ENCODE data around the gene PCNX1. TPM values are rescaled to one million over a fixed set of nuclear protein-coding genes. Genes with fewer than 3 reads are reported as not detected.

Gene PCNX1
- polyA plus RNA-seq, 1 experiment = 54.2 TPM

- TF ChIP-seq CTCF (IDR thresholded peaks at IDR 0.05; ENCODE audit: low read depth, low read length) = no peak
- Histone ChIP-seq H3K4me3 (ENCODE audit: low read depth, low read length) (no peak overlapping the region), H3K27ac (ENCODE audit: low read depth, low read length) (no peak overlapping the region), H3K27me3 (ENCODE audit: control insufficient read depth, insufficient read depth, low read length) (no peaks in the 10 kb centered on the region), H3K9me3 (ENCODE audit: control insufficient read depth, insufficient read depth, low read length) (no peaks in the 10 kb centered on the region)
- ChIA-PET POLR2A (interaction anchor here (1.4 kb wide), 1 partner anchor 9 kb away, joined by 3 read pairs; the partner anchor contains the start of gene PCNX1), CTCF (interaction anchor here (0.9 to 4.3 kb wide), 3 partner anchors 8 to 81 kb away, joined by 3 to 26 read pairs (median 15); partner anchors contain the start of gene PCNX1)
- DNase-seq (ENCODE audit: low read depth, low spot score) = no peak
These were observed 9.0 kb upstream of the PCNX1 start for GRCh38 chr14:70898111-70898745.

- CTCF ChIA-PET = interaction anchor here (0.8 to 2.2 kb wide), 3 partner anchors 73 to 83 kb away, joined by 3 to 12 read pairs (median 3); no protein-coding TSS in a partner anchor
- DNase-seq (ENCODE audit: low read depth, low spot score) = no peak
These were observed 6.0 kb upstream of the PCNX1 start for GRCh38 chr14:70901269-70901668.

GRCh38 chr14:70902184-70902583 is 5.1 kb upstream of the PCNX1 start:
- TF ChIP-seq CTCF (IDR thresholded peaks at IDR 0.05; ENCODE audit: low read depth, low read length) = no peak
- H3K27ac ChIP-seq (ENCODE audit: low read depth, low read length) = no peak overlapping the region
- CTCF ChIA-PET = interaction anchor here (0.6 to 2.2 kb wide), 5 partner anchors 22 to 369 kb away, joined by 3 to 12 read pairs (median 4); no protein-coding TSS in a partner anchor
- POLR2A ChIA-PET = no interaction called here
- H3K4me3 ChIP-seq (ENCODE audit: low read depth, low read length) = no peak overlapping the region
- H3K27me3 ChIP-seq (ENCODE audit: control insufficient read depth, insufficient read depth, low read length) = no peaks in the 10 kb centered on the region
- H3K9me3 ChIP-seq (ENCODE audit: control insufficient read depth, insufficient read depth, low read length) = no peaks in the 10 kb centered on the region
- DNase-seq (ENCODE audit: low read depth, low spot score) = no peak

More at GRCh38 chr14:70901269-70901668, 6.0 kb upstream of the PCNX1 start:
- Histone ChIP-seq H3K4me3 (ENCODE audit: low read depth, low read length) (no peak overlapping the region), H3K27ac (ENCODE audit: low read depth, low read length) (peak overlapping the region; percentile 54), H3K9me3 (ENCODE audit: control insufficient read depth, insufficient read depth, low read length) (no peaks in the 10 kb centered on the region), H3K27me3 (ENCODE audit: control insufficient read depth, insufficient read depth, low read length) (no peaks in the 10 kb centered on the region)
- POLR2A ChIA-PET = no interaction called here
- no peak for TF ChIP-seq CTCF (IDR thresholded peaks at IDR 0.05; ENCODE audit: low read depth, low read length)

- H3K4me3 ChIP-seq (ENCODE audit: low read depth, low read length) = no peak overlapping the region
- ChIA-PET CTCF (interaction anchor here (1.0 to 4.3 kb wide), 4 partner anchors 9 to 138 kb away, joined by 4 to 66 read pairs (median 24); no protein-coding TSS in a partner anchor), POLR2A (interaction anchor here (1.9 kb wide), 1 partner anchor 16 kb away, joined by 7 read pairs; no protein-coding TSS in a partner anchor)
- TF ChIP-seq CTCF (IDR thresholded peaks at IDR 0.05; ENCODE audit: low read depth, low read length) = no peak
- H3K27me3 ChIP-seq (ENCODE audit: control insufficient read depth, insufficient read depth, low read length) = no peaks in the 10 kb centered on the region
- no peak overlapping the region for H3K27ac ChIP-seq (ENCODE audit: low read depth, low read length)
- DNase-seq (ENCODE audit: low read depth, low spot score) = no peak
- H3K9me3 ChIP-seq (ENCODE audit: control insufficient read depth, insufficient read depth, low read length) = no peaks in the 10 kb centered on the region; the same call in 1 of the 2 replicates
These were observed 2.9 kb upstream of the PCNX1 start for GRCh38 chr14:70904373-70904772.

- peak overlapping the region; percentile 91 for H3K27ac ChIP-seq (ENCODE audit: low read depth, low read length)
- peak overlapping the region; percentile 8 for H3K4me3 ChIP-seq (ENCODE audit: low read depth, low read length)
- TF ChIP-seq CTCF (IDR thresholded peaks at IDR 0.05; ENCODE audit: low read depth, low read length) = no peak
- ChIA-PET POLR2A (interaction anchor here (1.1 to 2.0 kb wide), 4 partner anchors 10 to 84 kb away, joined by 3 to 8 read pairs (median 6); no protein-coding TSS in a partner anchor), CTCF (interaction anchor here (0.6 to 4.3 kb wide), 14 partner anchors 8 to 900 kb away, joined by 3 to 66 read pairs (median 8); no protein-coding TSS in a partner anchor)
- H3K27me3 ChIP-seq (ENCODE audit: control insufficient read depth, insufficient read depth, low read length) = no peaks in the 10 kb centered on the region
- peak; percentile 90 for DNase-seq (ENCODE audit: low read depth, low spot score)
- no peaks in the 10 kb centered on the region; the same call in 1 of the 2 replicates for H3K9me3 ChIP-seq (ENCODE audit: control insufficient read depth, insufficient read depth, low read length)
These were observed 2.0 kb upstream of the PCNX1 start for GRCh38 chr14:70905301-70905700.
